ENCODE results near the gene SPEN.

Gene SPEN

DNA sequence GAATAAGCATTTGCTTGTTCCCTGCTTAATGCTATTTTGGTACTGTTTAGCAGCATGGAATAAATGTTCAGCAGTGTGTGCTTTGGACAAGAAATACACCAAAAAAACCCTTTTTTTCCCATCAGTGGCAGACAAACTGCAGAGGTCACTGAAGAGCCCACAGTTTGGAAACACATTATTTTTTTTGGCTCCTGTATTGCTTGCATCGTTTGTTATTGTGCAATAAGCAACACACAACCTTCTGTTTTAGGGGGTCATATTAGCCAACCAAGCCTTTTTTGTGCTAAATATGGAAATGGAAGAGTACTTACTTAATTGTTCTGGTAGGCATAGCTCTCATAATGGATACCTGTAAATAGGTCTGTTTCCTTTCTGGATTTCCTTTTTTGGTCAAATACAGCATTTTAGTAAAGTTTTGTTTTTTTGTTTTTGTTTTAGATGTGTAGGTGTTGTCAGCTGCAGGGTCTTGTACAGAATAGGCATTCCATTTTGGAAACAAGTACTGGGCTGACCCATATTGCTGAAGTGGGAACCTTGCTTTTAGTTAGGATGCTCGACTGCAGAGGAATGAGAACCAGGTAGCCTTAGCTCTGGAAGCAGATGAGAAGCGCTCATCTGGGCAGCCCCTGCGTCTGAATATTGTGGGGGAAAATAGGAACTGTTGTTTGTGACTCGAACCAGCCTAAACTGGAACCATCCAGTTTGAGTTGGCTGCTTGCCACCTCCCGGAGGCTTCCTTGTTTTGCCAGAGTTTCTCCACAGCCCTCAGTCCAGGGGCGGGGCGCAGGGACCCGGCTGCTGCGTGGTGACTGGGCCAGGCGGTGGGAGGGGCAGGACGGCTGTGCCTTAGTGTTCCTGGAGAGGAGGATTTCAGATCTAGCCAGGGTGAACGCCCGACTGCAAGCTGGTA, 38.4 kb downstream of the SPEN start (continued):
- TF ChIP-seq ZFP69B (tag by site-specific recombination; IDR thresholded peaks at IDR 0.05) (0 out of 2 replicates have a peak, but pooled peaks have one; percentile 38), GLI4 (tag by site-specific recombination; IDR thresholded peaks at IDR 0.05) (no peak), ZNF621 (tag by site-specific recombination; IDR thresholded peaks at IDR 0.05) (no peak), KLF9 (tag by site-specific recombination; IDR thresholded peaks at IDR 0.05; ENCODE audit: low read depth) (peak; percentile 86), GLIS1 (tag by site-specific recombination; IDR thresholded peaks at IDR 0.05) (peak; percentile 38; the same call in 1 of the 2 replicates), ZNF423 (tag by site-specific recombination; IDR thresholded peaks at IDR 0.05) (no peak), ZNF140 (tag by site-specific recombination; IDR thresholded peaks at IDR 0.05) (no peak), ZNF24 (tag by site-specific recombination; IDR thresholded peaks at IDR 0.05) (no peak), ZNF555 (tag by site-specific recombination; conservative IDR thresholded peaks at IDR 0.05) (no peak), ZNF701 (tag by site-specific recombination; IDR thresholded peaks at IDR 0.05) (no peak), ZNF677 (tag by site-specific recombination; IDR thresholded peaks at IDR 0.05) (0 out of 2 replicates have a peak, but pooled peaks have one; percentile 8), ZNF23 (tag by site-specific recombination; IDR thresholded peaks at IDR 0.05; ENCODE audit: borderline replicate concordance) (no peak), ZNF175 (tag by site-specific recombination; IDR thresholded peaks at IDR 0.05) (no peak)
- TF ChIP-seq, protein P1, sequence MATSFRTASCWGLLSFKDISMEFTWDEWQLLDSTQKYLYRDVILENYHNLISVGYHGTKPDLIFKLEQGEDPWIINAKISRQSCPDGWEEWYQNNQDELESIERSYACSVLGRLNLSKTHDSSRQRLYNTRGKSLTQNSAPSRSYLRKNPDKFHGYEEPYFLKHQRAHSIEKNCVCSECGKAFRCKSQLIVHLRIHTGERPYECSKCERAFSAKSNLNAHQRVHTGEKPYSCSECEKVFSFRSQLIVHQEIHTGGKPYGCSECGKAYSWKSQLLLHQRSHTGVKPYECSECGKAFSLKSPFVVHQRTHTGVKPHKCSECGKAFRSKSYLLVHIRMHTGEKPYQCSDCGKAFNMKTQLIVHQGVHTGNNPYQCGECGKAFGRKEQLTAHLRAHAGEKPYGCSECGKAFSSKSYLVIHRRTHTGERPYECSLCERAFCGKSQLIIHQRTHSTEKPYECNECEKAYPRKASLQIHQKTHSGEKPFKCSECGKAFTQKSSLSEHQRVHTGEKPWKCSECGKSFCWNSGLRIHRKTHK (tag by site-specific recombination; IDR thresholded peaks at IDR 0.05) = no peak
- TF ChIP-seq, protein P2, sequence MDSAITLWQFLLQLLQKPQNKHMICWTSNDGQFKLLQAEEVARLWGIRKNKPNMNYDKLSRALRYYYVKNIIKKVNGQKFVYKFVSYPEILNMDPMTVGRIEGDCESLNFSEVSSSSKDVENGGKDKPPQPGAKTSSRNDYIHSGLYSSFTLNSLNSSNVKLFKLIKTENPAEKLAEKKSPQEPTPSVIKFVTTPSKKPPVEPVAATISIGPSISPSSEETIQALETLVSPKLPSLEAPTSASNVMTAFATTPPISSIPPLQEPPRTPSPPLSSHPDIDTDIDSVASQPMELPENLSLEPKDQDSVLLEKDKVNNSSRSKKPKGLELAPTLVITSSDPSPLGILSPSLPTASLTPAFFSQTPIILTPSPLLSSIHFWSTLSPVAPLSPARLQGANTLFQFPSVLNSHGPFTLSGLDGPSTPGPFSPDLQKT (IDR thresholded peaks at IDR 0.05; ENCODE audit: borderline replicate concordance, low read depth, low read length) = no peak

DNA sequence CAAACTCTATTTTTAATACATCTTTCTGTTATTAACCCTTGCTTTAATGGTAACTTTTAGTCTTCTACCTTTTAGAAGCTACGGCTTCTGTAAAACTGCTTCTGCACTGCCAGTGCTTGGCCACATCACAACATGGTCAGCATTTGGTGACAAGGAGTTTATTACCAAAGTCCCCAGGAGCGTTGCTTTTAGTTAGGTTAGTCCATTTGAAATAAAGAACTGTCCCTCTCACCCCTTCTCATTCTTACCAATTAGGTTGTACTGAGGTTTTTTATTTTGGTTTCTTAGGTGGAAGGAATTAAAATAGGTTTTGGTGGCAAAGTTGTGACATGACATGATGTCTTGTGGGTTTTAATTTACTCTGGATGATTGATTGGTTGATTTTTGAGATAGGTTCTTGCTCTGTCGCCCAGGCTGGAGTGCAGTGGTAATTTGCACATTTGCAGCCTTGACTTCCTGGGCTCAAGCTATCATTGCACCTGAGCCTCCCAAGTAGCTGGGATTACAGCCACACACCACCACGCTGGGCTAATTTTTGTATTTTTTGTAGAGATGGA, 39.2 kb downstream of the SPEN start:
- Histone ChIP-seq H3K9me3 (ENCODE audit: control insufficient read depth, insufficient read depth, low read depth, low read length) (no peaks in the 10 kb centered on the region), H3K36me3 (ENCODE audit: control insufficient read depth in 2 of 2, insufficient read depth in 1 of 2, low read length in 2 of 2) (peaks cover 15 to 37% of the 10 kb centered on the region in 2 experiments; a peak in 2 of 3 replicates), H3K4me1 (ENCODE audit: control insufficient read depth, insufficient read depth, low read length) (peaks cover 17% of the 10 kb centered on the region), H3K4me3 (ENCODE audit: low read depth, low read length) (peak overlapping the region; percentile 3), H3K27ac (ENCODE audit: extremely low read depth, low read depth, low read length) (peak overlapping the region; percentile 27; the same call in 1 of the 2 replicates)
- ChIA-PET POLR2A (interaction anchor here (0.6 to 2.2 kb wide), 7 partner anchors 37 to 92 kb away, joined by 3 to 15 read pairs (median 8); partner anchors contain the start of gene SPEN), CTCF (interaction anchor here (0.6 to 1.7 kb wide), 4 partner anchors 9 to 95 kb away, joined by 3 to 7 read pairs (median 4); no protein-coding TSS in a partner anchor)
- no peak for TF ChIP-seq ZNF16 (tag by site-specific recombination; IDR thresholded peaks at IDR 0.05; ENCODE audit: low read depth)
- TF ChIP-seq OSR2 (tag by site-specific recombination; IDR thresholded peaks at IDR 0.05) = peak; percentile 23; the same call in 1 of the 2 replicates
- TF ChIP-seq ZNF23 (tag by site-specific recombination; IDR thresholded peaks at IDR 0.05; ENCODE audit: borderline replicate concordance) = no peak
- TF ChIP-seq, protein P3, sequence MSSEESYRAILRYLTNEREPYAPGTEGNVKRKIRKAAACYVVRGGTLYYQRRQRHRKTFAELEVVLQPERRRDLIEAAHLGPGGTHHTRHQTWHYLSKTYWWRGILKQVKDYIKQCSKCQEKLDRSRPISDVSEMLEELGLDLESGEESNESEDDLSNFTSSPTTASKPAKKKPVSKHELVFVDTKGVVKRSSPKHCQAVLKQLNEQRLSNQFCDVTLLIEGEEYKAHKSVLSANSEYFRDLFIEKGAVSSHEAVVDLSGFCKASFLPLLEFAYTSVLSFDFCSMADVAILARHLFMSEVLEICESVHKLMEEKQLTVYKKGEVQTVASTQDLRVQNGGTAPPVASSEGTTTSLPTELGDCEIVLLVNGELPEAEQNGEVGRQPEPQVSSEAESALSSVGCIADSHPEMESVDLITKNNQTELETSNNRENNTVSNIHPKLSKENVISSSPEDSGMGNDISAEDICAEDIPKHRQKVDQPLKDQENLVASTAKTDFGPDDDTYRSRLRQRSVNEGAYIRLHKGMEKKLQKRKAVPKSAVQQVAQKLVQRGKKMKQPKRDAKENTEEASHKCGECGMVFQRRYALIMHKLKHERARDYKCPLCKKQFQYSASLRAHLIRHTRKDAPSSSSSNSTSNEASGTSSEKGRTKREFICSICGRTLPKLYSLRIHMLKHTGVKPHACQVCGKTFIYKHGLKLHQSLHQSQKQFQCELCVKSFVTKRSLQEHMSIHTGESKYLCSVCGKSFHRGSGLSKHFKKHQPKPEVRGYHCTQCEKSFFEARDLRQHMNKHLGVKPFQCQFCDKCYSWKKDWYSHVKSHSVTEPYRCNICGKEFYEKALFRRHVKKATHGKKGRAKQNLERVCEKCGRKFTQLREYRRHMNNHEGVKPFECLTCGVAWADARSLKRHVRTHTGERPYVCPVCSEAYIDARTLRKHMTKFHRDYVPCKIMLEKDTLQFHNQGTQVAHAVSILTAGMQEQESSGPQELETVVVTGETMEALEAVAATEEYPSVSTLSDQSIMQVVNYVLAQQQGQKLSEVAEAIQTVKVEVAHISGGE (tag by site-specific recombination; conservative IDR thresholded peaks at IDR 0.05; ENCODE audit: low read depth) = 0 out of 2 replicates have a peak, but pooled peaks have one; percentile 3
- no peak for TF ChIP-seq ZNF660 (tag by site-specific recombination; IDR thresholded peaks at IDR 0.05)
- TF ChIP-seq, protein P4, sequence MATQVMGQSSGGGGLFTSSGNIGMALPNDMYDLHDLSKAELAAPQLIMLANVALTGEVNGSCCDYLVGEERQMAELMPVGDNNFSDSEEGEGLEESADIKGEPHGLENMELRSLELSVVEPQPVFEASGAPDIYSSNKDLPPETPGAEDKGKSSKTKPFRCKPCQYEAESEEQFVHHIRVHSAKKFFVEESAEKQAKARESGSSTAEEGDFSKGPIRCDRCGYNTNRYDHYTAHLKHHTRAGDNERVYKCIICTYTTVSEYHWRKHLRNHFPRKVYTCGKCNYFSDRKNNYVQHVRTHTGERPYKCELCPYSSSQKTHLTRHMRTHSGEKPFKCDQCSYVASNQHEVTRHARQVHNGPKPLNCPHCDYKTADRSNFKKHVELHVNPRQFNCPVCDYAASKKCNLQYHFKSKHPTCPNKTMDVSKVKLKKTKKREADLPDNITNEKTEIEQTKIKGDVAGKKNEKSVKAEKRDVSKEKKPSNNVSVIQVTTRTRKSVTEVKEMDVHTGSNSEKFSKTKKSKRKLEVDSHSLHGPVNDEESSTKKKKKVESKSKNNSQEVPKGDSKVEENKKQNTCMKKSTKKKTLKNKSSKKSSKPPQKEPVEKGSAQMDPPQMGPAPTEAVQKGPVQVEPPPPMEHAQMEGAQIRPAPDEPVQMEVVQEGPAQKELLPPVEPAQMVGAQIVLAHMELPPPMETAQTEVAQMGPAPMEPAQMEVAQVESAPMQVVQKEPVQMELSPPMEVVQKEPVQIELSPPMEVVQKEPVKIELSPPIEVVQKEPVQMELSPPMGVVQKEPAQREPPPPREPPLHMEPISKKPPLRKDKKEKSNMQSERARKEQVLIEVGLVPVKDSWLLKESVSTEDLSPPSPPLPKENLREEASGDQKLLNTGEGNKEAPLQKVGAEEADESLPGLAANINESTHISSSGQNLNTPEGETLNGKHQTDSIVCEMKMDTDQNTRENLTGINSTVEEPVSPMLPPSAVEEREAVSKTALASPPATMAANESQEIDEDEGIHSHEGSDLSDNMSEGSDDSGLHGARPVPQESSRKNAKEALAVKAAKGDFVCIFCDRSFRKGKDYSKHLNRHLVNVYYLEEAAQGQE (tag by site-specific recombination; IDR thresholded peaks at IDR 0.05) = no peak
- no peak for TF ChIP-seq ZIC2 (tag by site-specific recombination; IDR thresholded peaks at IDR 0.05)
